OCI-M2 (cell line): ENCODE data around the gene GPA33.

Experiments used
- DNase-seq: peaks from one replicate; lab custom pipeline; 2025; ENCODE audit not compliant: unreplicated experiment; lab: John Stamatoyannopoulos, UW

GPA33 gene

DNA sequence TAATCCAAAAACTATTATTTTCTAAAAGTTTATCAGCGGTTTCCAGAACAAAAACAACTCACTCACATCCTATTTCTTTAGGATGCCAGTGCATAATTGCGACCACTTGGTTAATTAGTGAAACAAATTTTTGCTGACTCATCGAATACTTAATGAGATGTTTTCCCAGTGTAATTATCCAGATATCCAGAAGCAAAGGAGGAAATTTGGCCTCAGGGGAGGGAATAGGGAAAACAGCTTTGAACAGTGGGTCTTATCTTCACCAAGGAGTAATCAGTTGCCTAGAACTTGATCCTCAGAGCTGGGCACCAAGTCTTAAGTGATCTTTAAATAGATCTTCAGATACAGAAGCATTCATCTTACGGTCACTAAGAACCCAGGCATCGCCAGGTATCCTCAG, 28.0 kb upstream of the GPA33 start:
- DNase-seq, result no peak

DNA sequence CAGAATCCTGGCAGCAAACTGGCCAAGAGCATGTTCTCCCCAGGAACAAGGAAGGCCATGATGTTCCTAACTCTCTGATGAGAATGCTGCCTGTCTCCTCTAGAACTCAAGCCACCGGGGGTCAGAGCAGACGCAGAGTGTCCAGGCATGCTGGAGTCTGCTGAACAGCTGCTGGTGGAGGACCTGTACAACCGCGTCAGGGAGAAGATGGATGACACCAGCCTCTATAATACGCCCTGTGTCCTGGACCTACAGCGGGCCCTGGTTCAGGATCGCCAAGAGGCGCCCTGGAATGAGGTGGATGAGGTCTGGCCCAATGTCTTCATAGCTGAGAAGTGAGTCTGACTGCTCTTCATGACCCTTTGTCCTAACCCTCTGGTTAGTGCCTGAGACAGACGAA, 27.0 kb upstream of the GPA33 start:
- DNase-seq, result no peak

DNA sequence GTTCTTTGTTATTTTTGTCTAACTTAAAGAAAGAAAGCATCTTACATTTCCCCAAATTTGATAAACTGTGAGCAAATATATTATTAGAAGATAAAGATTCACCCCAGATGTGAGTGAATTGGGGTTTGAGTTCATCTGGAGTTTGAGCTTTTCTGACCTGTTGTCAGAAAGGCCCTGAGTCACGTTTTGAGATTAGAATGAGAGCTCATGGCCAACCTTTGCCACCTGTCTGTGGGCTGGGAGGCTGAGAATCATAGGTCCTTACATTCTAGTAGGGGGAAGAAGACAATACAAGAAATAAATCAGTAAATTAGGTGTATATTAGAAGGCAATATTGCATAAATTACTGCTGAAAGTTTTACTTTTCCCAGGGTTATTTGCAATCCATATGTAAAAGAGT, 26.0 kb upstream of the GPA33 start:
- no peak for DNase-seq

DNA sequence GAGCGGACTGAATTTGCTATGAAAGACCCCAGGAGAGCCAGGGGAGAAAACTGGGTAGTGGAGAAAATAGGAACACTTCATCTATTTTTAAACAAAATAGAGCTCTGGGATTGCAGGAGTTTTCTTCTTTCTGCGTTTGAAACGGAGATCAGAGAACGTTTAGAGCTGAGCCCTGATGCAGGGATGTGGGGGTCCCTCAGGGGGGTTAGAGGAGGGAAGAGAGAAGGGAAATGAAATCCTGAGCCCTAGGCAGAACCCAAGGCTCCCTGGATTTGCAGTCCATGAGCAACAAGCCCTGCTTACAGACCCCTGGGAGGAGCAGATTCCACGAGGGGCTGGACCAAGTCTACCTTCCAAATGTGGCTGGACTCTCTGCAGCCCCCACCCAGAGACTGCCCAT, 25.5 kb upstream of the GPA33 start:
- DNase-seq, result no peak

DNA sequence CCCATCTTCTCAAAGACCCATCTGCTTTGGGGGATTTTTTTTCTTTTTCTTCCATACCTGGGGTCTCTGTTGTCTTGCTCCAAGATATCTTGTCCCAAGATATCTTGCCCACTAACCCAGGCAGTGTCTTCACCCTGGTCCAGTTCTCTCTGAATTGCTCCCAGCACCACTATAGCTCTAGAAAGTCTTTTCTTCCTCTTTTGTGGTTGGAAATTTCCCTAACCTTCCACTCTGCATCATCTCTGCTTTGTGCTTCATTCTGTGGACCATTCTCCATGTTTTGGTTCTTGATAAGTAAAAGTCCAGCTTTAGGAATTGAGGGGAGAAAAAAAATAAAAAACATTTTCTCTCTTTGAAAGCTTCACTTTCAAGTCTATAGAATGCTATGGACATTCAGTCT, 24.5 kb upstream of the GPA33 start:
- DNase-seq, result no peak

DNA sequence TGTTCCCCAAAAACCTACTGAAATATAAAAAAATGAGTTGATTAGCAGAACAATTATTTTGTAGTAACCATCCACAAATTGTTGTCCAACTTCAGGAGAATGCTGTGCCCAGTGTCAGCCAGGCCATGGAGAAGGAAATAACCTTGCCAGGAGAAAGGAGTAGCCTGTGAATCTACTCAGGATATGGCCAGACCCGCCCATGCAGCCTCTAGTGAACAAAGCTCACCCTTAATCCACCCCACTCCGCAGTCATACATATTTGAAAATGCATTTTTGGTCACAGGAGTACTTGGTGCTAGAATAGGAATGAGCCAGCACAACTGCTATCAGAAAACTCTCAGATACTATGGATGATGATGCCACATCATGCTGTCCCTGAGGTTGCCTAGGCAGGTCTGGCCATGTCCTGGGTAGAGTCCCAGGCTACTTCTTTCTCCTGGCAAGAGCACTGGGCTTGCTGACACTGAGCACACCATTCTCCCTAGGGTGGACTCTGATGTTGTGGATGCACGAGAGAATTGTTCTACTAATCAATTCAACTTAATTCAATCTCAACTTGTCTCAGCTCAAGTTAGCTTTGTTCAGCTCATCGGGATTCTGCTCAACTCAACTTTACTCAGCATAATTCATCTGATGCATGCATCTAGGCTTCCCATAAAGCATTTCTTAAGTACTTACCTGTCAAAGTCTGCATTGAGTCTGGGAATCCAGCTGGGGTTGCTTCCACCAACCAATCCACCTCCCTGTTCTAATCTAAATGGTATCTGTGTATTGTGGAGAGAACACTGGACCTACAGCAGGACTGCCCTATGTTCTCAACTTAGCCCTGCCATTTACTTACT, 21.9 kb upstream of the GPA33 start:
- no peak for DNase-seq

DNA sequence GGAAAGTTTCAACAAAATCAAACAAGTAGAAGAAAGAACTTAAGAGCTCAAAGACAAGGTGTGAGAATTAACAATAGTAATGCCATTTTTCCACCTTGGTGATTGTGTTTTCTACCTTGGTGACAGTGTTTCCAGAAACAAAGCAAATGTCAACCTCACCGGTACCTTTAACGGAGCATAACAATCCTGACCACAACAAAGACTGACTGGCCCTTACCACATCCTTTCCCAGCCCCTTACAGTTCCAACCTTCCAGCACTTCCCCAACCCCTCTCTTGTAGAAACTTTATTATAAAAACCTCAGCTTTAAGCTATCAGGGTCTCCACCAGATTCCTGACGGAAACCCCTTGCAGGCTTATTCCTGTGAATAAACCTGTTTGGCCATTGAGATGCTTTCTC, 20.4 kb upstream of the GPA33 start:
- DNase-seq, result no peak

DNA sequence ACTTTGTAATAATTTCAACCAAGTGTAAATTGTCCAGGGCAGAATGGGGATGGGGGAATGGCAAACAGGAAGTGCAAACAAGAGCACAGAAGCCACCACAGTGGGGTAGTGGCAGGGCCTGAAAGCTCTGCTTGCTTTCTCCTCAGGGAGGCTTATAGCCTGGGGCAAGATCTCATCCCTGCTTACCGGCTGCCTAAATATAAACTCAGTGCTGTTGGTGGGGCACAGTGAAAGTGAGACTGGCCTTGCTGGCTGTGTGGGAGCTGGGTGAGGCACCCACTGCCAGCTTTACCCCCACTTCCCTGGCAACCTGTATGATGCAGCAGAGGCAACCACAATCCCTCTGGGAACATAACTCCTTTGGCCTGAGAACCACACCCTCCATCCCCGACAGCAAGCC, 18.9 kb upstream of the GPA33 start:
- DNase-seq, result no peak

DNA sequence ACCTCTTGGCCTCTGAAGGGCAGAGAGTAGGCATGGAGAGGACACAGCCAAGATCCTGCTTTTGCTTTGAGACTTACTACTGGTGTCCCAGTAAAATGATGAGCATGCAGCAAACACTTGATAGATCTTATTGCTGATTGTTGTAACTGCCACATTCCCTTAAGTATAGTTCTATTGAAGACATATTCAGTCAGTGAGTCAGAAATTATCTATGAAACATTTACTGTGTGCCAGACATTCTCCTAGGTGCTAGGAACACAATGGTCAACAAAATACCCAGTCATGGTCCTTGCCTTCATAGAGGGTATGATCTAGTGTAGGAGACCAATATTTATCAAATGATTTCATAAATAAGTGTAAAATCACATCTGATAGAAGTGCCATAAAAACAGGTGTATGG, 17.3 kb upstream of the GPA33 start:
- no peak for DNase-seq

DNA sequence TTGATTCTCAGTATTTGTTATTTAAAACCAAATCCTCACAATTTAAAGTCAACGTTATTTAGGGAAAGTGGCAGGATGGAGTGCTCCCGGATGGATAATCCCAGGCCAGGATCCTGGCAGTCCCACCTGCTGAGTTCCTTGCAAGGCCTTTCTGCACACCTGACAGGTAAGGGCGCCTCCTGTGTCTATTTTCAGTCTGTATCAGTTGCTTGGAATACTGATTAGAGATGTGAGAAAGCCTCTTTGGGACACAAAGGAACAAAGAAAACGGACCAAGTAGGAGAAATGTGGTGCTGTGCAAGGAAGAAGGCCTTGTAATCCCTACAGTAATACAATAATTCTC, 15.9 kb upstream of the GPA33 start:
- DNase-seq, result no peak

DNA sequence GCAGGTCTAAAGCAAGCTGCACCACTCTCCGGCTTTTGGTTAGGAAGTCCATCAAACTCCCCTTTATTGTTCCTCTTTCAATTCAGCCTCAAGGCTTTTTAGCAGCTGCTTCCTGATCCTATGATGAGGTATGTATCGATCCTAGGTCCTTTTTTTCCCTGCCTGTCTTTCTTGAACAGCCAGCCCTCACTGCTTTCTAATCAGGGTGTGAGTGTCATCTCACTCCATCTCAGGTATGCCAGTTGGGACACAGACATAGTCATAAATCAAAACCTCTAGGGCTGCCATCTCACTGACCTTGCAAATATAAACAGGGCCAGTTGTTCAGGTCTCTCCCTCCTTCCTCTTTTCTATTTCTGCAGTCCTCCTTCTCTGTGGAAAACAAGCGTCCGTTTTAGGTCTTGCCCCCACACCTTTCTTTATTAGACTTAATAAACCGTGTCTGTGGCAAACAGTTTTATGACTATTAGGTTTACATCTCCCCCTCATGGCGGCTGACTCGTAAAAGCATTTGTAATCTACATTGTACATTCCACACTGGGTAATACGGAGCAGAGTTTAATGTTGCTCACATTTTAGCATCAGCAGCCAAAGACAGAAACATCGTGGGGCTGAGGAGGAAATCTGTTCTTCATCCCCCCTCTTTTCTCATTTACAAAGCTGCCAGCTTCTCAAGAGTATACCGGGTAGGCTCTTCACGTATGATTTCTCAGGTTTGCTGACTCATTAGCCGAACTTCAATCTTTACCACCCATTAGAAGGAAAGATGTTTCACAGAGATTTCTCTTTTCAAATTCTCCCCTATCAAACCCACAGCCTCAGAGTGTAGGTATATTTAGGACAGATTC, 15.3 kb upstream of the GPA33 start:
- no peak for DNase-seq

DNA sequence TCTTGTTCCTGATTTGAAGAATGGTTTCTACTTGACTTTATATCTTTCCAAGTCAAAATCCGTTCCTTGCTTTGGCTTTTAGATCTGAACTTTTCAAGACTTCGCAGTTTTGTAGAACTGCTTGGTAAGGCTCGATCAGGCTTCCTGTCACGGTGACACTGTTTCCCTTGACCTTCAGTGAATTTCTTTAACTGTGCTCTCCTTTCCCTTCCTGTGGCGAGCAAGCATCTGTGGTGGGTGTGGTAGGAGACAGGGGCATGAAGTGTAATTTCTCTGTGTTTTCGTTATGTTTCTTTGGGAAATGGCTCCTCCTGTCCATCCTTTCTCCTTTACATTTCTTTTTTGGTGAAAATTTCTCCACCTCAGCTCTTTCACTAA, 14.1 kb upstream of the GPA33 start:
- DNase-seq, result no peak

DNA sequence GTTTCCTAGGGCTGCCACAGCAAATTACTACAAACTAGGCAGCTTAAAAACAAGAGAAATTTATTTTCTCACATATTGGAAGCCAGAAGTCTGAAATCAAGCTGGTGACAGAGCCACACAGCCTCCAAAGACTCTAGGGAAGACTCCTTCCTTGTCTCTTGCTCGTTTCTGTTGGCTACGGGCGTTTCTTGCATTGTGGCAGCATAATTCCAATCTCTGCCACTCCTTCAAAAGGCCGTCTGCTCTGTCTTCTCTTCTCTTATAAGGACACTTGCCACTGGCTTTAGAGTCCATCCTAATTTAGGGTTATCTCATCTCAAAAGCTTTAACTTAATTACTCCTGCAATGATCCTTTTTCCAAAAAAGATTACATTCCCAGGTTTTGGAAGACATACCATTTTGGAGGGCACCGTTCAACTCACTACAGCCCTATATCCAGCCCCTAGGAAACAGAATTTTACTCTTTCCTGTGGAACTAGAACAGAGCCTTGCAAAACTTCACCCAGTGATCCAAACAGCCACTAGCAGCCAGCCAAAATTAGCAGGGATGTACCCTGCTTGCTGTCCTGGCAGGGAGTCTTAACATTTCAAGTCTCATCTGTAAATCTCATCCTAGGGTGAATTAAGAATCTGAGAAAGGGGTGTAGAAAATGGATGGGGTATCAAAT, 12.9 kb upstream of the GPA33 start:
- no peak for DNase-seq

DNA sequence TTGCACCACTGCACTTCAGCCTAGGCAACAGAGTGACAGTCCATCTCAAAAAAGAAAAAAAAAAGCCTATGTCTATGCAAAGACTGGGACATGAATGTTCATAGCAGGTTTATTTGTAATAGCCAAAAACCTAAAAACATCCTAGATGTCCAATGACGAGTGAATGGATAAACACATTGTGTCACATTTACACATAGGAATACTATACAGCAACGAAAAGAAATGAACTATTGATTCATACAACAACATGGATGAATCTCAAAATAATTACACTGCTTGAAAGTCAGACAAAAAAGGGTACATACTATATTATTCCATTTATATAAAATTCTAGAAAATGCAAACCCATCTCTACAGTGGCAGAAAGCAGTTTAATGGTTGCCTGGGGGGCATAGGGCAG, 11.6 kb upstream of the GPA33 start:
- no peak for DNase-seq

DNA sequence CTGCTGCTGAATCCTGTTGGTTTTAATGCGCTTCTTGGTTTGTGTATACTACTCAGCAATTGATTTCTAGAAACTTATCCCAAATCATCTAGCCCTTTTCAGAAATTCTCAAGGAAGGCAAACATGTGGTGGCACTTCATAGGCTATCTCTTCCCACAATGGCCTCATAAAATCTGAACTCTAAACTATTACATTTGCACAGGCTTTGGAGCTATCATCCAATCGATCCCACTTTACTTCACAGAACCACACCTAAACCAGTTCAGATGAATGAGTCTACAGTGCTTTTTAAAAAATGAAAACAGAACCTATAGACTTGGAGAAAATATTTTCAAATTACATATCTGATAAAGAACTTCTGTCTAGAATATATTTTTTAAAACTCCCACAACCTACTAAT, 10.6 kb upstream of the GPA33 start:
- DNase-seq, result no peak

DNA sequence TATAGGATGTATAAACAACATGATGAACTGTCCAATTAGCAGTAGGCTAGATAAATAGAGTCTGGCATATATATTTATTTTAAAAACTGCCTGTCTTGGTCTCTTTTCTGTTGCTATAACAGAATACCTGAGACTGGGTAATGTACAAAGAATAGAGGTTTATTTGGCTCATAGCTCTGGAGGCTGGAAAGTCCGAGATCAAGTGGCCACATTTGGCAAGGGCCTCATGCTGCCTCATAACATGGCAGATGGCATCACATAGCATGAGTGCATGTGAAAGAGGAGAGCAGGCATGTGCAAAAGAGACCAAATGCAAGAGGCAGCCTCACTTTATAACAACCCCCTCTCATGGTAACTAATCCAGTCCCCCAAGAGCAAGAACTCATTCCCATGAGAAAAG, 9.7 kb upstream of the GPA33 start:
- no peak for DNase-seq

DNA sequence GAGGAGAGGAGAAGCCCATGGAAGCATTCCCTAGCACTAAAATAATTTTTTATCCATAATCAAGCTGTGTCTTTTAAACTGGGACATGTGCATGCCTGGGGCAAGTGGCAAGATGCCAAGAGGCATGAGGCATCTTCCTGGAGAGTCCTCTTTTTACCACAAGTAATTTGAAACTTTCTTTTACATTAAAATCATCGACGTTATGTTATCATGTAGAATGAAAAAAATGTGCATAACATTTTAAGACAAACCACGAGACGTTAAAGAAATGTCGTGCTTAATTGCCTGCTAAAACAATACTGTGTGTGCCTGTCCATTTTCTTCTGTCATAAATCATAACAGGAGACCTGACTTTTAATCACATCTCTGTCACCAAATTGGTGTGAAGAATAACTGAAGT, 5.2 kb upstream of the GPA33 start:
- no peak for DNase-seq

DNA sequence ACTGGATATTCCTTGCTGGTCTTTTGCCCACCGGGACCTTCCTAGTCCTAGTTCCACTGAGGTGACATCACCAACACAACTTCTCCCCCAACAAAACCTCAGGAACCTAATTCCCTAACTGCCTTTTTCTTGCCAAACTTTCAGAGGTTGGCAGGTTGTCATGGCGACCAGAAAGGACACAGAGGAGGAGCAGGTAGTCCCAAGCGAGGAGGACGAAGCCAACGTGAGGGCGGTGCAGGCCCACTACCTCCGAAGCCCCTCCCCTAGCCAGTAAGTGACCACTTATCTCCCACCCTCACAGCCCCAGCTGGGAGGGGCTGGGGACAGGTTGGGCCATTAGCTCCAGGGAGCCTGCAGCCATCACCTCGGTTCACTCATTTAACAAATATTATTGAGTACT, 4.5 kb upstream of the GPA33 start:
- no peak for DNase-seq

DNA sequence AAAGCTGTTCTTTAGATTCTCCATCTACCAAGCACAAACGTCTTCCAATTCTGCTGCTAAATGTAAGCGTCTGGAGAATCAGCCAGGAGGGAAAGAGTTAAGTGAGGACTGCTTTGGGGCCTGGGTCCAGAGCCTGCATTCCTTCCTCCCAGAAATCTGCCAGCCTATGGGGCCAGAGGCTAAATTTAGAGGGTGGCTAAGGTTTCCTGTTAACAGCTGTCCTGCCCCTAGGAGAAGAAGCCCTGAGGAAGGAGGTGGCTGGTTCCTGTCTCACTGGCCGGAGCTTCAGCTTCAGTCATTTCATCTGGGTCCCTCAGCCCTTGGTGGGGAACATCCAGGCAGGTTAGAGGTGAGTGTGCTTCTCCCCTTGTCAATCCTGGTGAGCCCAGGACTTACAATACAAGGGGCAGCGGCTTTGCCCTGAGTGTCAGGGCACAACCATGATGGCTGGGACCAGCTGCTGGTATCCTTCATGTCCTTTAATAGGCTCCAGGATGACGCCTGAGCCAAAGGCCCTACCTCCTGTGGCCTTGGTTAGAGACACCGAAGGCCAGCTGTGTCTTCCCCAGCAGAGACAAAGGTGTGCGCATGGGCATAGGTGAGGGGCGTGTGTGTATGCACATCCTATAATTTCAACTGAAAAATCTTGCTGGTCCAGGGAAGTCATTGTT, 3.8 kb upstream of the GPA33 start, which contains the start of gene STYXL2:
TSS of gene STYXL2 (plus strand) at position 230 of the 671 bp plus-strand sequence. CDS start 775 bp downstream, outside the sequence.
- no peak for DNase-seq

DNA sequence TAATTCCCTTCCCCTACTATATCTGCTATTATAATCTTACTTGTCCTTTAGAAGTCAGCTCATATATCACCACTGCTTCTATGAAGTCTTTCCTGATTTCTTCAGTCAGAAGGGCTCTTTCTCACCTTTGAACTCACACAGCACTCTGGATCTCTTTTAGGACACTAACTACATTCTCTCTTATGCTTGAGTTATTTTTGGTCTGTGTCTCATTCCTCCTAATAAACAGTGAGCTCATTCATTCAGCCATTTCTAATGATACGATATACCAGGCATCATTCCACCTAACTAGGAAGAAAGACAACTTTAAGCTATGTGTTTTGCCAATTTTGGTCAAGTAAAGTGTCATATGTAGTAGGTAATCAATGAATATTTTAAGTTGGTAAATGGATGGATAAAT, 2.5 kb upstream of the GPA33 start:
- DNase-seq, result no peak

DNA sequence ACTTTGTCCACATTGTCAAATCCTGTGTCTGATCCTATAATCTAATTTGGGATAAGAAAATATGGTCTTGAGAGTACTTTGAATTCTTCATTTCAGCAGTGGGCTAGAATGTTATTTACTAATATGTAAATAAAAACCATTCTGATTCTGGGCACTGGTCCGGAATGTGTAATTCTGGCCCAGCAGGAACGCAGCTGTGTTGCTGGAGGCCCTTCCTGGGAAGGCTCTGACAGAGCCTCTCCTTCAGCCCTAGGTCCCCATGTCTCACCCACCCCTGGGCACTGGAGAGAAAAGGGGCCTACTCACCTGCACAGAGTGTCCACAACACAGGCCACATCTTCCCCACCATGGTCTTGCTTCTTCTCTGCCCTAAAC, 251 bp downstream of the GPA33 start:
- no peak for DNase-seq
